Breast epithelium (tissue), 3 donors: Measurements from ENCODE around the gene FAM90A1.
"Not testable (repeated sequence)": the region's sequence is repeated elsewhere in the genome, so short reads cannot be mapped to it uniquely, and the experiment has no call there.

ENCODE experiments used
- CTCF ChIP-seq, 3 donors: fragments of 450-650 bp; IDR thresholded peaks; one replicate each; pipeline ENCODE4 v1.5.1; 2016 to 2017; ENCODE audit warnings: antibody characterized with exemption in 3 of 3, mild to moderate bottlenecking in 3 of 3, moderate library complexity in 3 of 3
- POLR2A ChIP-seq: fragments of 450-650 bp; IDR thresholded peaks from one replicate; pipeline ENCODE4 v1.6.1; 2016; ENCODE audit warnings: antibody characterized with exemption, mild to moderate bottlenecking, moderate library complexity
- POLR2AphosphoS5 ChIP-seq, 3 donors: sonication (generic); formaldehyde crosslinking; IDR thresholded peaks; one replicate each; pipeline ENCODE4 v1.6.1; 2017; ENCODE audit warnings: antibody characterized with exemption in 3 of 3

GRCh38 chr12:8243682-8244161 is 16.3 kb upstream of the FAM90A1 start:
- TF ChIP-seq CTCF (IDR thresholded peaks at IDR 0.05); POLR2A; POLR2AphosphoS5 (IDR thresholded peaks at IDR 0.05): not testable (repeated sequence)
